Mucosa of descending colon (tissue), 3 donors: Measurements from ENCODE around the gene CRYBB1. TPM values are rescaled to one million over a fixed set of nuclear protein-coding genes. Genes with fewer than 3 reads are reported as not detected.
A peak's percentile ranks its signal among the peaks of the same experiment; 100 is the strongest.

ENCODE experiments used
- ATAC-seq: fragments of 200-7000 bp; cut with Tn5 transposase; one replicate; pipeline ENCODE4 v1.9.1; 2020; ENCODE audit warnings: mild to moderate bottlenecking, moderate library complexity
- DNase-seq, 3 donors: peaks; one replicate each; pipeline ENCODE4 v3.0.0-alpha.2; 2020
- H3K36me3 ChIP-seq: fragments of 200-600 bp; one replicate; pipeline ENCODE4 v1.8.0; 2021; ENCODE audit warnings: low read depth, mild to moderate bottlenecking
- H3K4me1 ChIP-seq: fragments of 200-600 bp; one replicate; pipeline ENCODE4 v1.8.0; 2021; ENCODE audit warnings: low read depth, mild to moderate bottlenecking
- H3K4me3 ChIP-seq: fragments of 200-600 bp; one replicate; pipeline ENCODE4 v1.8.0; 2021; ENCODE audit warnings: mild to moderate bottlenecking
- H3K9me3 ChIP-seq: fragments of 200-600 bp; one replicate; pipeline ENCODE4 v1.8.0; 2021; ENCODE audit warnings: mild to moderate bottlenecking
- intact Hi-C, 2 donors: fragments of 100-400 bp; cut with DNase I in 1 of 2; cut with micrococcal nuclease in 1 of 2; formaldehyde crosslinking; loops; one replicate each; pipeline versions ENCODE4 v1.11.0 to v1.11.1; 2022; cut with DNase I, micrococcal nuclease
- total RNA-seq, 3 donors: library from RNA; stranded (reverse); fragmentation: NEBNext Ultra II Directional in 2 of 3; extraction: Animal tissue kit (Norgen Biotek cat#: 25700) in 2 of 3; gene quantifications; one replicate each; pipeline versions ENCODE4 v1.2.1 to v1.2.4, GENCODE V29; 2021 to 2023
- TF ChIP-seq, protein P1 (sequence below): fragments of 200-600 bp; IDR thresholded peaks from one replicate; pipeline ENCODE4 v1.8.0; 2022; ENCODE audit warnings: antibody characterized with exemption, mild to moderate bottlenecking
- donor health status: DM: no; HTN: no; CAD: no; lungs with moderate emphysema.
- donor health status: DM: no; HTN: no; CAD: no.
- donor health status: DM: no; HTN: yes; CAD: no.

The CRYBB1 gene
- total RNA-seq, 3 donors from 2014 or later: 1.0 TPM; not detected in 2

DNA sequence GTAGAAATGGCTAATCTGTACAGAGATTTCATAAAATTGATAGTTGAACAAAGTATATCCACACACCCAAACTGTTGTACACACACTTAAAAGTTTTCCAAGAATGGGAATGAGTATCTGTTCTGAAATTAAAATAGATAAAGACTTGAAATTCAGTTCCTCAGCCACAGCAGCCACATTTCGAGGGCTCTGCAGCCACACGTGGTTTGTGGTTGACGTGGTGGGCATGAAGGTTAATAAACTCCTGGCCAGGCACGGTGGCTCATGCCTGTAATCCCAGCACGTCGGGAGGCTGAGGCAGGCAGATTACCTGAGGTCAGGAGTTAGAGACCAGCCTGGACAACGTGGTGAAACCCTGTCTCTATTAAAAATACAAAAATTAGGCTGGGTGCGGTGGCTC lies 51.9 kb downstream of the CRYBB1 start:
- H3K9me3 ChIP-seq: no peaks in the 10 kb centered on the region
- no peaks in the 10 kb centered on the region for H3K4me1 ChIP-seq
- ATAC-seq: no peak
- no peak overlapping the region for H3K4me3 ChIP-seq
- TF ChIP-seq, protein P1, sequence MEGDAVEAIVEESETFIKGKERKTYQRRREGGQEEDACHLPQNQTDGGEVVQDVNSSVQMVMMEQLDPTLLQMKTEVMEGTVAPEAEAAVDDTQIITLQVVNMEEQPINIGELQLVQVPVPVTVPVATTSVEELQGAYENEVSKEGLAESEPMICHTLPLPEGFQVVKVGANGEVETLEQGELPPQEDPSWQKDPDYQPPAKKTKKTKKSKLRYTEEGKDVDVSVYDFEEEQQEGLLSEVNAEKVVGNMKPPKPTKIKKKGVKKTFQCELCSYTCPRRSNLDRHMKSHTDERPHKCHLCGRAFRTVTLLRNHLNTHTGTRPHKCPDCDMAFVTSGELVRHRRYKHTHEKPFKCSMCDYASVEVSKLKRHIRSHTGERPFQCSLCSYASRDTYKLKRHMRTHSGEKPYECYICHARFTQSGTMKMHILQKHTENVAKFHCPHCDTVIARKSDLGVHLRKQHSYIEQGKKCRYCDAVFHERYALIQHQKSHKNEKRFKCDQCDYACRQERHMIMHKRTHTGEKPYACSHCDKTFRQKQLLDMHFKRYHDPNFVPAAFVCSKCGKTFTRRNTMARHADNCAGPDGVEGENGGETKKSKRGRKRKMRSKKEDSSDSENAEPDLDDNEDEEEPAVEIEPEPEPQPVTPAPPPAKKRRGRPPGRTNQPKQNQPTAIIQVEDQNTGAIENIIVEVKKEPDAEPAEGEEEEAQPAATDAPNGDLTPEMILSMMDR: no peak
- no peaks in the 10 kb centered on the region for H3K36me3 ChIP-seq
- DNase-seq: no peak
- intact Hi-C loops: no loop called here

DNA sequence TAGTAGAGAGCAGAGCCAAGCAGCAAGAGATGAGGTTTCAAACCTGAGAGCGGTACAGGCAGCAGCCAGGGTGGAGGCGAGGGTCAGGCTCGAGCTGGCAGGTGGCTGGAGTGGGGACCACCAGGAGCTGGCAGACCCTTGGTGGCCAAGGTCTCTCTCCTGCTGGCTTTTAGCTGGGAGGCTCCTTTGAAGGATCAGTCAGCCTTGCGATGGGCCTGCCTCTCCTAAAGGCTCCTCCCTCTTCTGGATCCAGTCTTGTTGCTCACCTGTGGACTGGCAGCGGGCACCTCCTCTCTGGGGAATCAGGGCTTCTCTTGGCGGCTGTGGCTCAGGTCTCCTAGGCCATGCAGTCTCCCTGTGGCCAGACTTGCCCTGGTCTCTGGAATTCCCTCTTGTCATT lies 52.6 kb downstream of the CRYBB1 start:
- DNase-seq (no peak), ATAC-seq (no peak)
- no peaks in the 10 kb centered on the region for H3K36me3 ChIP-seq
- intact Hi-C loops: no loop called here
- TF ChIP-seq, protein P1: no peak
- no peaks in the 10 kb centered on the region for H3K9me3 ChIP-seq
- H3K4me1 ChIP-seq: no peaks in the 10 kb centered on the region
- H3K4me3 ChIP-seq: no peak overlapping the region

DNA sequence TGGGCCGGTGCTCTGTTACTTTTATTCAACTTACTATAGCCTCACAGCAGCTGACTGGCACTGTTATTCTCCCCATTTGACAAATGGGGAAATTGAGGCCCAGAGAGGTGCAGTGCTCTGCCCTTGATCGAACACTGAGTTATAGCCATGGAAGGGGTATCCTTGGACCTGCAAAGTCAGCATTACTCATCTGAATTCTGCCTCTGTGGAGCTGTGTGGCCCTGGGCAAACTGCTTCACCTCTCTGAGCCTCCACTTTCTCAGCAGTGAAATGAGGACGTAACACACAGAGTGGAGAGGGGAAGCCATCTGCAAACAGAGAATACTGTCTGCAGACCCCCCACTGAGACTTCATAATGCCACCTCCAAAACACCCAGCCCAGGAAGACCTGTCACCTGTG lies 53.2 kb downstream of the CRYBB1 start:
- no peaks in the 10 kb centered on the region for H3K36me3 ChIP-seq
- no peaks in the 10 kb centered on the region for H3K9me3 ChIP-seq
- ATAC-seq: no peak
- H3K4me1 ChIP-seq: no peaks in the 10 kb centered on the region
- no peak overlapping the region for H3K4me3 ChIP-seq
- intact Hi-C loops: no loop called here
- TF ChIP-seq, protein P1: no peak
- no peak for DNase-seq

DNA sequence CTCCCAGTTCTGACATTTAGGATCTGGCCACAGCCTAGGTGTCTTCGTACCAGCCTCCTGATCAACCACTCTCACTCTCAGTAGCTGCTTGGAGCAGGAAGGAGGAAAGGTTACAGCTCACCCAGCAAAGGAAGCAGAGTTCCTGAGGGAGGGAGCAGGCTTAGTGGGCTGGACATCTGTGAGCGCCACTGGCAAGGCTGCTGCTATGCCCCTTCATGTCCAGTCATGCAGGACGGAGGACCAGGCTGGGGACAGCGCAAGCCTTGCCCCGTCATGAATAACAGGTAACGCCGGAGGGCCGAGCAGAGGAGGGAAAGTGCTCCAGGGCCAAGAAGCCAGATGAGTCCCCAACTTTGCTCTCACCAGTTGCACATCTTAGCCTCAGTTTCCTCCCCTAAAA lies 53.6 kb downstream of the CRYBB1 start:
- H3K4me3 ChIP-seq: no peak overlapping the region
- no peaks in the 10 kb centered on the region for H3K36me3 ChIP-seq
- no peak for DNase-seq
- H3K4me1 ChIP-seq: no peaks in the 10 kb centered on the region
- TF ChIP-seq, protein P1: no peak
- no peaks in the 10 kb centered on the region for H3K9me3 ChIP-seq
- ATAC-seq: no peak
- intact Hi-C loops: no loop called here

DNA sequence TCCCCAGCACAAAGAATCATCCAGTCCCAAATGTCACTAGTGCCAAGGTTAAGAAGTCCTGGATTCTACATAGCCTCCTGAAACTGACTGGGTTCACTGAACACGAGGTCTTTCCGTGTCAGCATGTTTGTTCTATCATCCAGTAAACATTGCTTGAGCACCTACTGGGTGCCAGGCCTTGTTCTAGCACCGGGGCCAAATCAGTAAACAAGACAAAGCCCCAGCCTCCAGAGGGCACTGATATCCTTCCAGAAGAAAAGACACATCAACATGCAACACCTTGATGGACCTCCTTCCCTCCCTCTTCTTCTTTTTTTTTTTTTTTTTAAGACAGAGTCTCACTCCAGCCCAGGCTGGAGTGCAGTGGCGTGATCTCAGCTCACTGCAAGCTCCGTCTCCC lies 54.8 kb downstream of the CRYBB1 start:
- intact Hi-C loops: no loop called here
- H3K4me1 ChIP-seq: no peaks in the 10 kb centered on the region
- DNase-seq (peak in 1 of 3 donors; percentile 14), ATAC-seq (no peak)
- H3K36me3 ChIP-seq: no peaks in the 10 kb centered on the region
- TF ChIP-seq, protein P1: no peak
- no peaks in the 10 kb centered on the region for H3K9me3 ChIP-seq
- H3K4me3 ChIP-seq: no peak overlapping the region

DNA sequence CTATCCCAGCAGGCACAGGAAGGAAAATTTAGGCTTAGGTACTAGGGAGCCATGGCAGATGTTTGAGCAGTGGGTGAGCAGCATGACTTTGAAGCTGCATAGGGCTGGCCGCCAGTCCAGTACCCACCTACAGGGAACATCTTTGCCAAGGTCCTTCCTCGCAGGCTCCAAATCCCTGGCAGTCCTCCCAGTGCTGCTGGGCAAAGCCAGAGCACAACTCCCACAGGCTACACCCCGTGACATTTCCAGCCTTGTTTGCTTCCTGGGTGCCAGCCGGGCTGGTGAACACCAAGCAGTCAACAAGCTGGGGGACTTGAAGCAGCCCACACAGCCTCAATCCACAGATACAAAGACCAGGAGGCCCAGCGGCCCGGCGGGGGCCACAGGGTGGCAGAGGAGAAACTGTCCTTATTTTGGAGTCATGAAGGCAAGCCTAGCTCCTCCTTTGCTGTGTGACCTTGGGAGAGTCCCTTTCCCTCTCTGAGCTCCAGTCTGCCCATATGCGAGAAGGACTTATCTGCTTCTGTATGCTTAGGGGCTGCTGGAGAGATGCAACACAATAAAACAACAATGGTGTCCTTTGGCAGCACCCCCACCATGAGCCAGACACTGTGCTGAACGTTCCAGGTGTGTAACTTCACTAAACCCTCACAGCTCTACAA lies 55.9 kb downstream of the CRYBB1 start:
- no peaks in the 10 kb centered on the region for H3K4me1 ChIP-seq
- ATAC-seq: no peak
- no peaks in the 10 kb centered on the region for H3K36me3 ChIP-seq
- intact Hi-C loops: no loop called here
- TF ChIP-seq, protein P1: no peak
- no peak overlapping the region for H3K4me3 ChIP-seq
- no peaks in the 10 kb centered on the region for H3K9me3 ChIP-seq
- no peak for DNase-seq
